HEK293T (cell line): ENCODE results near the gene PXMP4.

Source experiments
- BHLHE40 ChIP-seq: fragments of 450-650 bp; IDR thresholded peaks from 2 replicates; pipeline ENCODE4 v1.6.1; 2016; ENCODE audit warnings: mild to moderate bottlenecking, moderate library complexity, borderline replicate concordance
- CTBP1 ChIP-seq: fragments of 450-650 bp; IDR thresholded peaks from 2 replicates; pipeline ENCODE4 v1.6.1; 2016; ENCODE audit warnings: borderline replicate concordance
- ELF4 ChIP-seq: fragments of 450-650 bp; IDR thresholded peaks from 2 replicates; pipeline ENCODE4 v1.6.1; 2017; ENCODE audit warnings: antibody characterized with exemption
- FOXA1 ChIP-seq: fragments of 450-650 bp; IDR thresholded peaks from 2 replicates; pipeline ENCODE4 v1.6.1; 2016; ENCODE audit warnings: mild to moderate bottlenecking
- FOXM1 ChIP-seq: fragments of 450-650 bp; IDR thresholded peaks from 2 replicates; pipeline ENCODE4 v1.6.1; 2017; ENCODE audit warnings: mild to moderate bottlenecking, borderline replicate concordance
- HDGF ChIP-seq: fragments of 450-650 bp; IDR thresholded peaks from 2 replicates; pipeline ENCODE4 v1.6.1; 2017; ENCODE audit warnings: antibody characterized with exemption, borderline replicate concordance
- L3MBTL2 ChIP-seq: fragments of 450-650 bp; conservative IDR thresholded peaks from 2 replicates; pipeline ENCODE4 v1.6.1; 2016; ENCODE audit warnings: mild to moderate bottlenecking
- LEF1 ChIP-seq: fragments of 450-650 bp; IDR thresholded peaks from 2 replicates; pipeline ENCODE4 v1.6.1; 2017; ENCODE audit warnings: mild to moderate bottlenecking, borderline replicate concordance
- NFRKB ChIP-seq: fragments of 450-650 bp; IDR thresholded peaks from 2 replicates; pipeline ENCODE4 v1.6.1; 2016; ENCODE audit warnings: mild to moderate bottlenecking, moderate library complexity
- SP1 ChIP-seq: fragments of 450-650 bp; IDR thresholded peaks from 2 replicates; pipeline ENCODE4 v1.6.1; 2017
- SUZ12 ChIP-seq: fragments of 450-650 bp; IDR thresholded peaks from 2 replicates; pipeline ENCODE4 v1.6.1; 2016; ENCODE audit warnings: mild to moderate bottlenecking
- TARDBP ChIP-seq: fragments of 450-650 bp; IDR thresholded peaks from 2 replicates; pipeline ENCODE4 v1.6.1; 2016
- ZNF384 ChIP-seq: fragments of 450-650 bp; IDR thresholded peaks from 2 replicates; pipeline ENCODE4 v1.6.1; 2016

DNA sequence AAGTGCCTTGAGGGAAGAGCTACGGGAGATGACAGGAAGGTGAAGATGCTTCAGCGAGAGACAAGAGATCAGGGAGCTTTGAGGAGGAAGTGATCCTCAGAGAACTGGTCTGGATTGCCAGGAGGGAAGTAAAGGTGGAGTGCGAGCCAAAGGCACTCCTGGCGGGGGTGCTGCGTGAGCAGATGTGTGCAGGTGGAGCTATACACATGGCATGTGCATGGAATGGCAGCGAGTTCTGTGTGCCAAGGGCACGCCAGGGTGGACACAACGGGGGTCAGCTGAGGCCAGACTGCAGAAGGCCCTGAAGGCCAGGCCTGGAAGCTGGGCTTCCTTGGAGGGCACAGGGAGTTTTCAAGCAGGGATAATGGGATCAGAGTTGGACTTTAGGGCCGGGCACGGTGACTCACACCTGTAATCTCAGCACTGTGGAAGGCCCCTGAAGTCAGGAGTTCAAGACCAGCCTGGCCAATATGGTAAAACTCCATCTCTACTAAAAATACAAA, 6.2 kb downstream of the PXMP4 start:
- no peak for TF ChIP-seq SP1
- no peak for TF ChIP-seq SUZ12
- no peak for TF ChIP-seq FOXM1
- TF ChIP-seq TARDBP = no peak
- TF ChIP-seq ZNF384 = no peak
- no peak for TF ChIP-seq FOXA1
- TF ChIP-seq LEF1 = no peak
- no peak for TF ChIP-seq NFRKB
- TF ChIP-seq L3MBTL2 = no peak
- TF ChIP-seq CTBP1 = no peak
- TF ChIP-seq BHLHE40 = no peak
- no peak for TF ChIP-seq HDGF
- no peak for TF ChIP-seq ELF4
